Fibroblast of peridontal ligament (primary cell): Measurements from ENCODE around the gene TMPRSS13.
"Not testable (repeated sequence)": the region's sequence is repeated elsewhere in the genome, so short reads cannot be mapped to it uniquely, and the experiment has no call there.

ENCODE experiments used
- DNase-seq: peaks from one replicate; pipeline ENCODE4 v3.0.0-alpha.2; 2010; ENCODE audit errors: extremely low read depth

The TMPRSS13 gene

GRCh38 chr11:117950993-117951961 is 22.1 kb upstream of the TMPRSS13 start:
- DNase-seq, result no peak

- DNase-seq, result no peak
Observed at GRCh38 chr11:117950301-117950700, 21.1 kb upstream of the TMPRSS13 start.

DNA sequence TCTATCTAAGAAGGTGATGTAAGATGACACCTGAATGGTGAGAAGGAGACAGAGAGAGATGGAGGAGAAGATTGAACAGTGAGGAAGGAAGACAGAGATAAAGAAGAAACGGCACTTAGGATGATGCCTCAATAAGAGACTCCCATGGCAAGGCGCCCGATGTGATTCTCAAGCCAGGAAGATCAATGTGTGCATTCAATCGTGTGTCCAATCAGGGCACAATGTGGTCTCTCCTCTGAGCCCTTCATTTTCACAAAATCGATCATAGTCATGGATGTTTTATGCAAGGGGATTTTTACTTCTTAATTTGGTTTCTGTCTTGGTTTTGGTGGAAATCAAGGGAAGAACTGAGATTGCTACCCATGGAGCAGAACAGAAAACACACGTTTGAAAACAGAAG is 19.9 kb upstream of the TMPRSS13 start:
- no peak for DNase-seq

DNA sequence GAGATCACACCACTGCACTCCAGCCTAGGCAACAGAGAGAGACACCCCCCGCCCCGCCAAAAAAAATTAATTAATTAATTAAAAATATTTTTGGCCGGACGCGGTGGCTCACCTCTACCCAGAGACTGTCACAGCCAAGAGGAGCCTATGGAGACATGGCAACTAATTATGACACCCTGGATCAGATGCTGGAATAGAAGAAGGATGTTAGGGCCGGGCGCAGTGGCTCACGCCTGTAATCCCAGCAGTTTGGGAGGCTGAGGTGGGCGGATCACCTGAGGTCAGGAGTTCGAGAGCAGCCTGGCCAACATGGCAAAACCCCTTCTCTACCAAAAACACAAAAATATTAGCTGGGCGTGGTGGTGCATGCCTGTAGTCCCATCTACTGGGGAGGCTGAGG is 19.3 kb upstream of the TMPRSS13 start:
- DNase-seq, result not testable (repeated sequence)

DNA sequence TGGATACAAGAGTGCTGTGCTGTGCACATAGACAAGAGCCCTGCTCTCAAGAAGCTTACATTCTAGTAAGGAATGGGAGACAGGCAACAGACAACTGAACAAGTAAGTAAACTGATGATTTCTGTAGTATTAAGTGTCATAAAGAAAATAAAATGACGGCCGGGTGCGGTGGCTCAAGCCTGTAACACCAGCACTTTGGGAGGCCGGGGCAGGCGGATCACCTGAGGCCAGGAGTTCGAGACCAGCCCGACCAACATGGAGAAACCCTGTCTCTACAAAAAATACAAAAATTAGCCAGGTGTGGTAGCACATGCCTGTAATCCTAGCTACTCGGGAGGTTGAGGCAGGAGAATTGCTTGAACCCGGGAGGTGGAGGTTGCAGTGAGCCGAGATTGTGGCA is 18.5 kb upstream of the TMPRSS13 start:
- not testable (repeated sequence) for DNase-seq

DNA sequence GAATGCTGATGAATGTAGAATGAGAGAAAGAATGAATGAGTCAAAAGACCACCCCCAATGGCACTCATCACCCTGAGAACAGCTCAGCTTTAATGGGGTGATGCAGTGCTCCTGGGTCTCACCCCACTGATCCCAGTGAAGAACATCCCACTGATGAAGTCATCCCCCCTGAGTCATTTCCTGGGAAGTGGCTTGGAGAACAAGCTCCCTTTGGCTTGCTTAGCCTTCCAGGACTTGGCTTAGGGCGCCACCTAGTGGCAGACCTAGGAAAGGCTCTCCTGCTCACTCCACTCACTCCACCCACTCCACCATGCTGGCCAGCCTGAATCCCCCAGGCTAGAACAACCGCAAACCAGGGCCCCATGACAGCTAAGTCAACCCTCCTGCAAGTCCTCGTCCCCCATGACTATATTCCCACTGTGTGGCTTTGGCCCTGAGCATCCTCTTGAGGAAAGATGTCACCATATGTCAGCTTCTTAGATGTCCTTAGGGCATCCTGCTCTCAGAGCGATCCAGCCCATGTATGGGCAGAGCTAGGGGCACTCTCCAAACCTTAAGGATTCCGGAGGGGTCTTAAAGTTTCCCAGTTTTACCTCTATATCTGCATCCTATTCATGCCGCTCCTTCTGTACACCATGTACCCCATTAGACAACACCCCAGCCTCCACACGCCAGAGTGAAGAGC is 17.8 kb upstream of the TMPRSS13 start:
- DNase-seq, result peak; percentile 87

- no peak for DNase-seq
Observed at GRCh38 chr11:117946156-117946841, 17.1 kb upstream of the TMPRSS13 start.

DNA sequence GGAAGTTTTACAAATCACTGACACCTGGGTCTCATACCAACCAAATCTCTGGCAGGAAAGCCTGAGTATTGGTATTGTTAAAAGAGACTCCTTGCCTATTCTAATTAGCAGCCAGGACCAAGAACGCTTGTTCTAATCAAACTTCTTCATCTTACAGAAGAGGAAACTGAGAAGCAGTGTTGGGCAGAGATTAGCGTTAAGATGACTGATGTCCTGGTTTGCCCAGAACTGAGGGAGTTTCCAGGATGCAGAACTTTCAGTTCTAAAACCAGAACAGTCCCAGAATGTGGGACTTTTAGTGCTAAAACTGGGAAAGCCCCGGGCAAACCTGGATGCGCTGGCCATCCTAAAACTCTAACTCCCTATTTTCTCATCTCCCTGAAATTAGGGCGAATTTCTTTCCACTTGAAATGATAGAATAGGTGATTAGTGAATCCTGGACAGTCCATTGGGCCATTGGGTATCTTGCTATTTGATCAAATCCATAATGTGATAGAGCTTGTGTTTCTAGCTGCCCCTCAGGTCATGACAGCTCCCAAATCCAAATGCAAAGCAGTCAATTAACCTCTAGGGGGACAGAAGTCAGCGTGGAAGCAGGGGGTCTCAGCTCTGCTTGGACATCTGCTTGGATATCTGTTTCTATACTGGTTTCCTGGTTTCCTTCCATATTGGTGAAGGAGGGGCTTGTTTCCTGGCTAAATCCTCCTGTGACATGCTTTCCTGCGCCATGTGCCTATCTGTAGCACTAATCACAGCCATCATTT is 16.0 kb upstream of the TMPRSS13 start:
- DNase-seq, result no peak

GRCh38 chr11:117944554-117944953 is 15.4 kb upstream of the TMPRSS13 start:
- no peak for DNase-seq

DNA sequence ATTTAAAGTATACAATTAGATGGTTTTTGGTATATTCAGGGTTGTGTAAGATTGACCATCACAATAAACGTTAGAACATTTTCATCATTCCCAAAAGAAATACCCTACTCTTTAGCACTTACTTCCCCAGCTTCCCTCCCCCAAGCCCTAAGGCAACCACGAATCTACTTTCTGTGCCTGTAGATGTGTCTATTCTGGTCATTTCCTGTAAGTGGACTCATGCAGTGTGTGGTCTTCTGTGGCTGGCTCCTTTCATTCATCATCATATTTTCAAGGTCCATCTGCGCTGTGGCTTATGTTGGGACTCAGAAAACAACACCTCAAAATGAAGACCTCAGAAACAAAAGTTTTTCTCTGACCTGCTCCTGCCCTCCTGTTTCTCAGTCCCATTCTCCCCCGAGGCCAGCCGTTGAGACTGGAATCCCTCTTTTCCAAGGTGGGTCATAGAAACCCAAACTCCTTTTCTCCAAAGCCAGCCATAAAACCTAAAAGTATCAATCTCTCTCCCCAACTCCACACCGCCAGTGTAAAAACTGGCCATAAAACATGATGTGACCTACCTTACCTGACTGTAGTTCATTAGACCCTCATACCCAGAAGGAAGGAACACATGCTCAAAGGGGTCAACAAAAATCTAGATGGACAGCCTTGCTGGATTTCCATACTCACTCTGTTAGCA is 12.9 kb upstream of the TMPRSS13 start:
- DNase-seq, result no peak

DNA sequence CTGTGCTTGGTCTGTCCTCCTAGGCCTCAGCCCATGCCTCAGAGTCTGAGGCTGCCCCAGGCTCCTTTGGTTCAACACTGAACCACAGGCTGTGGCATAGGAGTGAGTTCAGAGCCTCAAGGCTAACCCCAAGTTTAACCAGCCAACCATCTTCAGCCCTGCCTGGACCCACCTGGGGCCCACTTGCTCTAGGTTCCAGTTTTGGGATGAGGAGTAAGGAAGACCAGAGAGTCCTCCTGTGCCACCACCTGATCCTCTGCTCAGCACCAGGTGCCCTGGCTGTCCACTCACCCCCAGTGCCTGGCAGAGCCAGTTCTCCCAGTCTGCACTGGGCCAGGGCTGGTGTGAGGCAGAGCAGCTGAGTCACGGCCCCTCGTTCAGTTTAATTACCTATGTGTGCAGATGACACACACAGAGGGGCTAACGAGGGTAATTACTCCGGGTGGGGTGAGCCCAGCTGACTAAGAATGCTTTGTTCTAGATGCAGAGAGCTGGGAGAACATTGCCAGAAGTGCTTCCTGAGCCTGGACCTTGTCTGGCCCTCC is 12.0 kb upstream of the TMPRSS13 start:
- no peak for DNase-seq

GRCh38 chr11:117940736-117941135 is 11.5 kb upstream of the TMPRSS13 start:
- no peak for DNase-seq

DNA sequence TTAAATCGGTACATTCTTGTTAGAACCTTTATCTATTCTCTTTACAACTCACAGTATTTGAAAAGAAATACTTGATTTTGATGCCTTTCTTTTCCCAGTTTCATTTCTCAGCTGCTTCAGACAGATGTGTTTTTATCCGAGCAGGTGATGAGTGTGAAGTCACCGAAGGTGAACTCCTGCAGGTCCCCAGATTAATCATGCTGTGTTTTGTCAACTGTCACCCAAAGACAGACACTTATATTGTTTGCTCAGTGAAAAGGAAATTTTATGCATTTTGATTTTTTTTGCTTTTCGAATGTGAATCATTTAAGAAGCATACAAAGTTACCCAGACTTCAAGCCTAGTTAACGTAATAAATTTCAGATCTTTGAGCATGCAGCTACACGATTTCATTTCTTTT is 7.8 kb upstream of the TMPRSS13 start:
- no peak for DNase-seq

GRCh38 chr11:117934526-117935307 is 5.5 kb upstream of the TMPRSS13 start:
- no peak for DNase-seq

DNA sequence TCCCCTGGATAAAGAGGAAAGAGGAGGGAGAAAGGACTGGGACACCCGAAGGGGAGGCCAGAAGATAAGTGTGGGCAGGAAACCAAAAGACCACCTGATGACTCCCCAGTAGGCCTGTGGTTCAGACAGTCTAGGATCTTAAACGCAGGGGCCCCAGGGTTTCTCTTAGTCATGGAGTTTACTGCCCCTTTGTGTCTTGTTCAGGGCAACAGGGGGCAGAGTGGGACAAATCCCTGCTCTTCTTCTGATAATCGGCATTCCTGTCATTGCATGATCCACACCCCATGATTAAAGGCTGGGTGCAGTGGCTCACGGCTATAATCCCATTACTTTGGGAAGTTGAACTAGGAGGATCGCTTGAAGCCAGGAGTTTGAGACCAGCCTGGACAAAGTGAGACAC is 4.7 kb upstream of the TMPRSS13 start:
- no peak for DNase-seq

GRCh38 chr11:117933475-117933874 is 4.3 kb upstream of the TMPRSS13 start:
- DNase-seq, result no peak

- no peak for DNase-seq
Observed at GRCh38 chr11:117932947-117933346, 3.7 kb upstream of the TMPRSS13 start.

DNA sequence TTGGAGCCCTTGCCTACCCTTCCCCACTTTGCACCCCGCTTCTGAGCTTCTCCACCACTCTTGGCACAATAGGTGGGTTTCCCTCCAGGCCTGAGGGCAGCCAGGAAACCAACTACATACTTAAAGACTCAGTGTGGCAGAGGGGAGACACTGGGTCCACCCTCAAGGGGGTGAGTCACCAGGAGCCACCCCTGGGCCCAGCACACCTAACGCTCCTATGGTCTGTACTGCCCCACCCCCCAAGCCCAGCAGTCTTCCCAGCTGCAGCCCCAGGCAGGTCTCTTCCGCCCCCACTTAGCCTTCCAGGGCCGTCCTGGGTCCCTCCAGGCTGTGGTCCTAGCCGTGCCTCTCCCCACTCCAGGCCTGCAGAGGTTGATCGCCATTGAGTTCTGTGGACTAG is 3.2 kb upstream of the TMPRSS13 start:
- no peak for DNase-seq

GRCh38 chr11:117931971-117932370 is 2.8 kb upstream of the TMPRSS13 start:
- no peak for DNase-seq

- DNase-seq, result no peak
Observed at GRCh38 chr11:117931331-117931950, 2.2 kb upstream of the TMPRSS13 start.
